DMS153 treated with DMSO at 0.1 percent for 48 hours (cell line): ENCODE results near the gene EMX1.
A peak's percentile ranks its signal among the peaks of the same experiment; 100 is the strongest.

Experiments used
- DNase-seq: peaks from one replicate; lab custom pipeline; 2025; ENCODE audit not compliant: unreplicated experiment; lab: John Stamatoyannopoulos, UW

EMX1 gene

GRCh38 chr2:72956050-72956395 is 38.7 kb downstream of the EMX1 start:
- no peak for DNase-seq

DNA sequence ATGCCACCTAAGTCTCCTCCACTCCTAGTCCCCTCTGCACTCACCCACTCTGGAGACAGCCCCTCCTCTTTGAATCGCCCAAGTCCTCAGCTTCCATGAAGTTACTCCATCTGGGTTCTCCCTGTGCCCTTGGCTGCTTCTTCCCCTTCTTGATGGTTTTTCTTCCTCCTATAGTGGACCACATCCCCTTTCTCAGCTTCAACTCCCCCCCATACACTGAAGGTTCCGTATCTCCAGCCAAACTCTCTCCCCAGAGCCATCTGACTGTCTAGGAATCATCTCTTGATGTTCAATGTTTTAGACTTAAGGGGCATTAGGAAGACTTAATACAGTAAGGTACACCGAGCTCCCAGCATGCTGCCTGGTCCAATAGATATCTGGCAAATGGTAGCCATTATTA is 39.6 kb downstream of the EMX1 start:
- no peak for DNase-seq

DNA sequence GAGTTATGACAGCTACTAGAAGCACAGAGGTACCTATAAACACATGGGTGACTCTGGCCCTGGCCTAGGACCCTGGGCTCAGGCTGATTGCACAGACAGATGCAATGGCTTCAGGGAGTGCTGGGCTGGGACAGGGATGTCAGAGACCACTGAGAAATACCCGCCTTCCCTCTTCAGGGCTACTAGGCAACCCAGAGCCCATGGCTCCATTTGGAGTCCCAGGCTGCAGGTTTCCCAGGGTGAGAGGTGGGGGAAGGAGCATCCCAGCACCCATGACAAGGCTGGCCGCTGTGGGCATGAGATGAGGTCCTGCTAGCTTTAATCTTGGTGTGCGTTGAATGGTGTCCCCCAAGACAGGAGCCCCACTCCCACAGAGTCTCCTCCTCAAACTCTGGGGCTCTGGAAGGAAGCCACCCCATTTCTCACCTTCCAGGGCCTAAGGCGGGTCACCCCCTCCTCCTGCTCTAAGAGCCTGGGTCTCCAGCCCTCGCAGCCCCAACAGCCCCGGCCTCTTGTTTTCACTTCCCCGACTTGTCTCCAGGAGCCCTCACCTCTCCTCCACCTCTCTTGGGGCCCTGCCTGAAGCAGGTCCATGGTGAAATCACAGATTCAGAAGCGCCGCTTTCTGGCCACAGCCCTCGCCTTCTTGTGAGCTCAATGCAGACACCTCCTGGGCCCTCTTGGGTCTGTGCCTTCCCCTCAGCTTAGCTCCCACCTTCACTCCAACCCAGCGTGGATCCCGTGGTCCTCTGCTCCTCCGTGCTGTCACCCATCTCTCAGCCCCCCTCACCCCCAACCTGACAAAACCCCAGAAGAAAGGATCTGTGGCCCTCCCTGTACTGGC is 41.4 kb downstream of the EMX1 start:
- no peak for DNase-seq

GRCh38 chr2:72959554-72959953 is 42.2 kb downstream of the EMX1 start:
- DNase-seq, result no peak

GRCh38 chr2:72959995-72960981 is 43.0 kb downstream of the EMX1 start:
- no peak for DNase-seq

- DNase-seq, result no peak
These were observed 43.9 kb downstream of the EMX1 start for GRCh38 chr2:72961036-72961720.

DNA sequence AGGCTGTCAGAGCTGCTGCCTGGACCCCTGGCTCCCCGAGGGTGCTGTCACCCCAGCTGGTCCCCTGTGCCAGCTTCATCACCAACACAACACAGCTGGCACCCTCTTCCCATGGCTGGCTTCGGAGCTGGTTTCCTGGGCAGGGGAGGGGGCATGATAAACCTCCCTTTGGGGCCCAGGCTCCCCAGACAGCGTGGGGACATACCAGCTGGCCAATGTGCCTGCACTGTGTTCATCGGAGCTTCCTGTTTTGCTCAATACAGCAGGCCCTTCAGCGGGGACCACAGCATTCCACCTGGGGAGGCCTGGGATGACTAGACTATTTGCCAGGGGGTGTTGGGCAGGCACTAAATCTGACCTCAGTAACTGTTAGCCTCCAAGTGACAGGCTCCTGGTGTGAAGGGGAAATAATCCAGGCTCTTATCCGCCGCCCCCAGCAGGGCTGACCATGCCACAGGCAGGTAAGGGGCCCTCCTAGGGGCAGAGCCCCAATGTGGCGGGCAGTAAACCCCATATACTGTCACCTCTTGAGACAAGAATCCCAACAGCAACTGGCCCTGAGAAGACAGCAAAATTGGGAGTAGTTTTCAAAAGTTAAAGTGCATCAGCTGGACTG is 44.6 kb downstream of the EMX1 start:
- DNase-seq, result no peak

DNA sequence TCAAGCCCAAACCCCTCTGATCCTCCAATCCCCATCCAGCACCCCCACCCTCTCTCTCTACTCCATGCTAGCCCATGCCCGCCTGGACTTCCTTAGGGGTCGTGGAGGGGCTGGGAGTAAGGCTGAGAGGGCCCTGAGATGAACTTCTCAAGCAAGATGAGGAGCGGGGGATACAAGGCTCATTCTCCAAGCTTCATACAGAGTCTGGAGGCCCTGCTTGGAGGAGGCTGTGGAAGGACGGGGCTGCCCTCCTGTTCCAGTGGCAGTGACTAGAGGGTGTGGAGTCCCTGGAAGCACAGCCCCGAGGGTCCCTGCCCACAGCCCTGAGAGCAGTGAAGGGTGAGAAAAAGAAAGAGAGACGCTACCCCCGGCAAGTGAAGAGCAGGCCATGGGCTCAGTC is 45.6 kb downstream of the EMX1 start:
- DNase-seq, result no peak

DNA sequence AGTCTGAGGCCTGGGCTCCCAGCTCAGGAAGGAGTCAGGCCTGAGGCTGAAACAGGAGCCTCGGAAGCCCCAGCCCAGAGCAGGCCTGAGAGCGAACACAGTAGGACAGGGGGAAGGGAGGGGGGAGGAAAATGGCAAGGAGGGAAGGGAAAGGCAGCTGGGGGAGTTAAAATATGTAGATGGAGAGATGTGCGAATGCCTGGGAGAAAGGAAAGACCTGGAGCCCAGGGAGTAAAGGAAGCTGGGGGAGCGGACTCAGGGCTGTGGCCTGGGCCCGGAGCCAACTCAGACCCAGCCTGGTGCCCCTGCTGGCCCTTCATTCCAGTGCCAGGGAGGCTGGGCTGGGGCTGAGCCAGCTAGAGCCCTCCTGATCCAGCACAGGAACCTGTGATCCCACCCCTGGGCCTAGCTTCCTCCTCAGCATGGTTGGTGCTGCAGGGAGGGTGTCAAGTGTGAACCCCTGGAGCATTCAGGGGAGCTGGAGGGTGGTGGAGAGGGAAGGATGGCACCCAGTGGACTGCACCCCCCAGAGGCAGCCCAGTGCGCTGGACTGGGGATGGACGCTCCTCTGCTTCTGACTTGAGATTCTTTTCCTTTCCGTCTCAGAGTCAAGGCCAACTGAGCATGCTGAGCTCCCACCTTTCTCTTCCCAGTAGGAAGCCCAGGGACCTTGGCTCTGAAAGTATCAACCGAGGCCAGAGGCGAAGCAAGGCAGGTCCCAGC is 46.3 kb downstream of the EMX1 start:
- no peak for DNase-seq

DNA sequence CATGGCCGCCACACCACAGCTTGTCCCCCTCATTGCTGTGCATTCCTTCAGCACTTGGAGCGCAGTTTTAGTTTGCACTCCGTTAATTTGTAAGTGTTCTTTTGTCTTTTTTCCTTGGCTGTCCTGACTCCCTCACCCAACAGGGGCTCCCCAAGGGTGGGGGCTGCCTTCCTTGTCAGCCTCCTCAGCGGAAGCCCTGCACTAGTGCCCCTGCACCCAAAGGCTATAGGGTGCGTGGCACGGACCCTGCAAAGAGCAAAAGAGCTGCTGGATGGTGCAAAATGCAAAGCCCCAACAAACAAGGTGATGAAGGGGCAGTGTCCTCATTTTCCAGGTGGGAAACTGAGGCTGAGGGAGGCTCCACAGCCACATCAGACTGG is 46.8 kb downstream of the EMX1 start:
- no peak for DNase-seq

DNA sequence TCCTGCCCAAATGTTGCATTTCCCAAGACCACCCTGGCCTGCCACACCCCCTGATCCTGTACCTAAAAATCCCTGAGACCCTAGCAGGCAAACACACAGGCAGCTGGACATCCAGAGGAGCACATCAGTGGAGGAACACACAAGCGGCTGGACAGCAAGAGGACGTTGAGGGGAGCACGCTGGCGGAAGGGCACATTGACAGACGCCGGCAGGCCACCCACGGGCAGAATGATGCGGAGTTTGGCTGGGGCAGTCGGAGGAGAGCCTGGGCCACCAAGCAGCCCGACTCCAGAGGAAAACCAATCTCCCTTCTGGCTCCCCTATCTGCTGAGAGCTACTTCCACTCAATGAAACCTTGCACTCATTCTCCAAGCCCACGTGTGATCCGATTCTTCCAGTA is 47.7 kb downstream of the EMX1 start:
- no peak for DNase-seq

DNA sequence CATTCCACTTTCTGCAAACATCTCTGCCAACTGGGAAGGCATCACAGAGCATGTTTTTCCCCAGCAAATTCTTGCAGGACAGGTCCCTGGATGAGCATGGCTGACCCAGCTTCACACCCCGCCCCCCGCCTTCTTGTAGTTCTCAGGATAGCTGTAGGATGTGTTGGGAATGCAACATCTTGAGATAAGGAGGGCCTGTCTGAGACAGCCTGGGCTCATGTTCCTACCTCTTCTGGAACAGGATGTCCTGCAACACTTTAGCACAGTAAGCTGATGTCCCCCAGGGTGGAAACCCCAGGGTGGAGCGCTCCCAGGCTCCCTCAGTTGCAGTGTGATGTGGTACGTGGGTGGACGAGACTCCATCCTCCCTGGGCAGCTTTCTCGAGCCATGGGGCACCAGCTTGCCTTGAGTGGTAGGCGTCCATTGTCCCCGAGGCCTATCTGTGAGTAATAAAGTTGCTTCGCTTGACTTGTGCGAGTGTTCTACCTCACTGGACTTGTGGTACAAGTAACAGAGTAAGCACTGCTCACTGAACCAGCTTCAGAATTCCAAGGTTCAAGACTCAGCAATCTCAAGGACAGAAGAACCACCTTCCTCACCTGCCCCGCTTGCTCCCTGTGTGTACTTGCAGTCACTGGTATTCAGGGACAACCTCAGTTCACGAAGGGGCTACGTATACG is 48.6 kb downstream of the EMX1 start:
- no peak for DNase-seq

DNA sequence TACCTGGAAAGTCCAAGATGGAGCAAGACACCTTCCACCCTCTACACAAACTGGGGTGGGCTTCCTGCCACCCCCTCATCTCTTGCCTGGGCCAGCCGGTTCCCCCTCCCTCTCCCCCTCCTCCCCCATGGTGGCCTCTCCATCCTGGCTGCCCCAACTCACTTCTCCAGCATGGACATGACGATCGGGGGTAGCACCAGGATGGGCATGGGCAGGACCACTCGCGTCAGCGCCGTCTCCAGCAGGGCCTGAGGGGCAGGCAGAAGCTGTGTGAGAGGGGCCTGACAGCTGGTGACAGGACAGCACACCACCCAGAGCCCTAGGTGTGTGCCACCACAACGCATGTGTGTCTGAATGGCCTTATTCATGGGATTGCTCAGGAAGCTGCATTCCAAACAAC is 51.0 kb downstream of the EMX1 start:
- no peak for DNase-seq

DNA sequence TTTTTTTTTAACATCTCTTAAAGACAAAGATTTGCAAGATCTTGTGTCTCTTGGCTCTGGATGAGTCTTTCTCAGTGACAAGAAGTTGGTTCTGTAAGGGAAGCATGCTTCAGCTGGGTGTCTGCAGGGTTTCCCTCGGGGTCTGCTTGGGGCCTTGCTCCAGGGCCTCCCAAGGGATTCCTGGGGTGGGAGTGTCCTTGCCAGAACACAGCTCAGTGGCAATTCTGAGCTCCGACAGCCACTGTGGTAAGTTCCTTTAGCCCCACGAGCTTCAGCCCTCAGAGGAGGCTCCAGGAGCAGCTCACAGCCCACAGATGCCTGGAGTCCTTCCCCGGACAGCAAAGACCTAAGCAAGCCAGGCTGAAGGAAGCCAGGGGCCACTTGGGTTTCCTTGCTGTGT is 52.4 kb downstream of the EMX1 start:
- no peak for DNase-seq

DNA sequence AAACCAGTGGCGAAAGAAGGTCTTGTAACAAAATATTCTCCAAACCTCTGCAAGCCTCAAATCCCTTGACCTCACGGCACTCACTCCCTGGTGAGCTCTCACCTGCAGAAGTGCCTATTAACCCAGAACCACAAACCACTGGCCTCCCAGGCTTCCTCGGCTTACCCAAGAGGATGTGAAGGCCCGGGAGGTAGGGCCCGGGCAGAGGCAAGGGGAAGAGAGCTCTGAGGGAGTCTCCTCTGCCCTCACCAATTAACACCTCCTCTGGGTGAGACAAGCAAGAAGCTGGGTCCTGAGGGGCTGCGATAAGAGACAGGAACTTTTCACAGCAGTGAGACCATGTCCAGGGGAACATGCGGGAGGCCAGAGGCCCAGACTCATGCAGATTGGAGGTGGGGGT is 53.7 kb downstream of the EMX1 start:
- DNase-seq, result no peak

DNA sequence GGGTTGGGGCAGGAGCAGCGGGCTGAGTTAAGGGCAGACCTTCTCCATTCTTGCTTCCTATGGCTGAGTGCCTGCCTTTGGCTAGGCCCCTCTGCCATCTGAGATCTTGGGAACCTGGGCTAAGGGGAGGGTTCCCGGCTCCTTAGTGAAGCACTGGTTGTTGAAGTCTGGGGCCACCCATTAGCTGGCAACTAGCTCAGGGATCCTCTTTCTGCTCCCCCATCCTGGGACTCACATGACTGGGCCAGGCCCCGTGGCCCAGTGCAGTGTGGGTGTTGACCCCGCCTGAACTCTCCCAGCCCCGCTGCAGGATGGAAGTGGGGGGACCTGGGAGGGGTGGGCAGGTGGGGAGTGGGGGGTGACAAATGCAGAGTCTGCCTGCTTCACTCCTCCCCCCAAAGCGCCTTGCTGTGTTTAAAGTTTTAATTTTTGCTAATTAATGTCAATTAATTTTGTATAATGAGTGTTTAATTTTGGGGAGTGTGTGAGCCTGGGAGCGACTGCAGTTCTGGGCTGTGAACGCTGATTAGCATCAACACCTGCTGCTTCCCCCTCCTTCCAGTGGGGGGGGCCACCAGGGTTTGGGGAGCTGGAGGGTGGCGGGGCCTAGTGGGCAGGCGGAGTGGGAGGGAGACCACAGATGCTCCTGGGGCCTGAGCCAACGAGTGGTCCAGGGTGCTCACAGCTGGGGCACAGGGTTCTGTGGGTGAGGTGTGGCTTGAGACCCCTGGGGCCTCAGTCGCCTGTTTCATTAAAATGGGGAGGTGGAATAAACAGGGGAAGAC is 55.2 kb downstream of the EMX1 start:
- no peak for DNase-seq

DNA sequence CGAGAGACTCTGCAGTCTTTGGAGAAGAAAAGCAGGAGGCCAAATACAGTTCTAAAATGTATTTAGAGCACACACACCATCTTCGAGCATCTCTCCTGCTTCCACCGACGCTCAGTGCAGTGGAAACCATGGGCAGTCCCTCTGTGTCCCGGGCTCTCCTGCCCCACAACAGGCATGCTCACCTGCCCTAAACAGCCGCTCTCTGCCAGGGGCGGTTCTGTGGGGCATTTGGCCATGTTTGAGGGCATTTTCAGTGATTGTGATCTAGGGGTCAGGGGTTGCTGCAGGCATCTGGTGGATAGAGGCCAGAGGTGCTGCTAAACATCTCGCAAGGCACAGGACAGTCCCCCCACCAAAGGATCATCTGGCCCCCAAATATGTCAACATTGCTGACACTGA is 55.8 kb downstream of the EMX1 start:
- no peak for DNase-seq

GRCh38 chr2:72973566-72974435 is 56.5 kb downstream of the EMX1 start:
- DNase-seq, result peak; percentile 32
